IMR-90 (cell line): ENCODE data around the gene DYNLT2B. TPM values are rescaled to one million over a fixed set of nuclear protein-coding genes. Genes with fewer than 3 reads are reported as not detected.

Experiments
- ATAC-seq: fragments of 200-7000 bp; cut with Tn5 transposase; 2 replicates; pipeline ENCODE4 v1.9.1; 2020; ENCODE audit warnings: low read depth, mild to moderate bottlenecking, moderate library complexity
- BruUV-seq: library from RNA; stranded (reverse); fragments of 400-500 nt; replicated peaks from 2 replicates; lab custom pipeline; 2021; lab: Mats Ljungman, UMichigan
- CTCF ChIA-PET: fragments of 300-600 bp; formaldehyde crosslinking; extraction: SDS; loops from one replicate; lab custom pipeline; 2021; ENCODE audit warnings: antibody characterized with exemption; lab: Yijun Ruan, JAX
- POLR2A ChIA-PET: fragments of 300-600 bp; sonication (Branson Sonifier 250); formaldehyde crosslinking; loops from one replicate; lab custom pipeline; 2022; ENCODE audit warnings: antibody characterized with exemption; ENCODE audit not compliant: unreplicated experiment; lab: Charles Lee
- DNase-seq: peaks from one replicate; pipeline ENCODE4 v3.0.0; 2013
- H2AFZ ChIP-seq: replicated peaks from 2 replicates; pipeline ENCODE3; 2013; ENCODE audit warnings: low read length, mild to moderate bottlenecking; ENCODE audit not compliant: poor library complexity
- H2AK5ac ChIP-seq: 2 replicates; pipeline ENCODE4 v1.6.1; 2013; ENCODE audit warnings: low read depth, low read length, inconsistent platforms
- H2AK9ac ChIP-seq: replicated peaks from 2 replicates; pipeline ENCODE3; 2013; ENCODE audit warnings: mild to moderate bottlenecking, low read depth, low read length, moderate library complexity; ENCODE audit not compliant: poor library complexity
- H2BK120ac ChIP-seq: 2 replicates; pipeline ENCODE4 v1.6.1; 2013; ENCODE audit warnings: low read depth, low read length, inconsistent platforms
- H2BK15ac ChIP-seq: 3 replicates; pipeline ENCODE4 v1.6.1; 2013; ENCODE audit warnings: low read depth, low read length, inconsistent platforms
- H2BK20ac ChIP-seq: 2 replicates; pipeline ENCODE4 v1.6.1; 2013; ENCODE audit warnings: low read depth, mild to moderate bottlenecking, inconsistent platforms, low read length, moderate library complexity
- H2BK5ac ChIP-seq: 2 replicates; pipeline ENCODE4 v1.6.1; 2013; ENCODE audit warnings: mild to moderate bottlenecking, low read depth, low read length, inconsistent platforms; ENCODE audit not compliant: poor library complexity, severe bottlenecking
- H3K14ac ChIP-seq: replicated peaks from 2 replicates; pipeline ENCODE4 v1.6.1; 2013; ENCODE audit warnings: low read depth, low read length, inconsistent platforms
- H3K18ac ChIP-seq: 2 replicates; pipeline ENCODE4 v1.6.1; 2013; ENCODE audit warnings: low read depth, low read length, control low read depth
- H3K23ac ChIP-seq: 2 replicates; pipeline ENCODE4 v1.6.1; 2013; ENCODE audit warnings: low read depth, low read length, inconsistent platforms
- H3K27ac ChIP-seq: 2 replicates; pipeline ENCODE4 v1.5.1; 2013; ENCODE audit warnings: mild to moderate bottlenecking, control low read depth, low read length; ENCODE audit not compliant: insufficient read depth
- H3K27me3 ChIP-seq: 2 replicates; pipeline ENCODE4 v1.6.1; 2013; ENCODE audit warnings: low read length; ENCODE audit not compliant: control insufficient read depth, insufficient read depth
- H3K36me3 ChIP-seq: 2 replicates; pipeline ENCODE4 v1.6.1; 2013; ENCODE audit warnings: low read length, mixed read lengths; ENCODE audit not compliant: control insufficient read depth, insufficient read depth
- H3K4ac ChIP-seq: 2 replicates; pipeline ENCODE4 v1.6.1; 2013; ENCODE audit warnings: low read depth, low read length, inconsistent platforms
- H3K4me1 ChIP-seq: 2 replicates; pipeline ENCODE4 v1.6.1; 2013; ENCODE audit warnings: low read length, mixed read lengths; ENCODE audit not compliant: control insufficient read depth, insufficient read depth
- H3K4me2 ChIP-seq: 2 replicates; pipeline ENCODE4 v1.6.1; 2013; ENCODE audit warnings: low read depth, mild to moderate bottlenecking, control low read depth, low read length, moderate library complexity
- H3K4me3 ChIP-seq: 2 replicates; pipeline ENCODE4 v1.5.1; 2013; ENCODE audit warnings: low read depth, mild to moderate bottlenecking, control low read depth, low read length, moderate library complexity; ENCODE audit not compliant: insufficient read depth
- H3K56ac ChIP-seq: 2 replicates; pipeline ENCODE4 v1.6.1; 2013; ENCODE audit warnings: low read length, inconsistent platforms; ENCODE audit not compliant: insufficient read depth; ENCODE audit errors: extremely low read depth
- H3K79me1 ChIP-seq, 2 experiments: 2 replicates each; pipeline ENCODE4 v1.6.1; 2013; ENCODE audit warnings: low read length in 2 of 2, inconsistent platforms in 1 of 2, low read depth in 1 of 2
- H3K9ac ChIP-seq: 2 replicates; pipeline ENCODE4 v1.6.1; 2013; ENCODE audit warnings: low read depth, low read length, control low read depth
- H3K9me1 ChIP-seq: 2 replicates; pipeline ENCODE4 v1.6.1; 2013; ENCODE audit warnings: low read length, inconsistent platforms; ENCODE audit not compliant: insufficient read depth
- H3K9me3 ChIP-seq: 2 replicates; pipeline ENCODE4 v1.6.1; 2013; ENCODE audit warnings: low read length; ENCODE audit not compliant: control insufficient read depth, insufficient read depth
- H4K20me1 ChIP-seq: 2 replicates; pipeline ENCODE4 v1.6.1; 2013; ENCODE audit warnings: low read length, inconsistent platforms; ENCODE audit not compliant: insufficient read depth
- H4K5ac ChIP-seq: 2 replicates; pipeline ENCODE4 v1.6.1; 2013; ENCODE audit warnings: mild to moderate bottlenecking, low read depth, low read length, control low read depth
- H4K8ac ChIP-seq, 2 experiments: 2 replicates each; pipeline ENCODE4 v1.6.1; 2013; ENCODE audit warnings: low read depth in 2 of 2, low read length in 2 of 2, control low read depth in 1 of 2, inconsistent platforms in 1 of 2
- H4K91ac ChIP-seq: 2 replicates; pipeline ENCODE4 v1.6.1; 2013; ENCODE audit warnings: low read depth, low read length, inconsistent platforms; ENCODE audit not compliant: insufficient read depth
- BHLHE40 ChIP-seq: fragments of 150-350 bp; IDR thresholded peaks from 2 replicates; pipeline ENCODE4 v1.6.1; 2016; ENCODE audit warnings: mild to moderate bottlenecking, low read depth, low read length
- CEBPB ChIP-seq: IDR thresholded peaks from 2 replicates; pipeline ENCODE4 v1.6.1; 2012; ENCODE audit warnings: low read depth, low read length, improper control_type of control experiment
- CHD1 ChIP-seq: IDR thresholded peaks from 2 replicates; pipeline ENCODE4 v1.6.1; 2012; ENCODE audit warnings: low read depth, low read length, improper control_type of control experiment
- CTCF ChIP-seq: conservative IDR thresholded peaks from 2 replicates; pipeline ENCODE4 v1.5.1; 2012; ENCODE audit warnings: mild to moderate bottlenecking, low read depth, low read length, improper control_type of control experiment
- ELK1 ChIP-seq: fragments of 150-350 bp; IDR thresholded peaks from 2 replicates; pipeline ENCODE4 v1.6.1; 2016; ENCODE audit warnings: low read depth, mild to moderate bottlenecking, low read length, moderate library complexity, borderline replicate concordance
- FOS ChIP-seq: fragments of 150-350 bp; IDR thresholded peaks from 2 replicates; pipeline ENCODE4 v1.6.1; 2016; ENCODE audit warnings: low read depth, low read length
- MAFK ChIP-seq: IDR thresholded peaks from 2 replicates; pipeline ENCODE4 v1.6.1; 2012; ENCODE audit warnings: low read depth, low read length, improper control_type of control experiment
- MAZ ChIP-seq: IDR thresholded peaks from 2 replicates; pipeline ENCODE4 v1.6.1; 2012; ENCODE audit warnings: low read depth, mild to moderate bottlenecking, low read length, improper control_type of control experiment, moderate library complexity, borderline replicate concordance
- MXI1 ChIP-seq: IDR thresholded peaks from 2 replicates; pipeline ENCODE4 v1.6.1; 2012; ENCODE audit warnings: low read depth, mild to moderate bottlenecking, low read length, moderate library complexity, borderline replicate concordance
- NFE2L2 ChIP-seq: fragments of 150-350 bp; IDR thresholded peaks from 2 replicates; pipeline ENCODE4 v1.6.1; 2016; ENCODE audit warnings: low read depth, mild to moderate bottlenecking, low read length
- POLR2A ChIP-seq: IDR thresholded peaks from 2 replicates; pipeline ENCODE4 v1.6.1; 2012; ENCODE audit warnings: mild to moderate bottlenecking, low read depth, low read length
- RAD21 ChIP-seq: IDR thresholded peaks from 2 replicates; pipeline ENCODE4 v1.6.1; 2012; ENCODE audit warnings: low read length, improper control_type of control experiment
- RCOR1 ChIP-seq: IDR thresholded peaks from 2 replicates; pipeline ENCODE4 v1.6.1; 2012; ENCODE audit warnings: mild to moderate bottlenecking, low read length, improper control_type of control experiment; ENCODE audit not compliant: insufficient replicate concordance
- RFX5 ChIP-seq: IDR thresholded peaks from 2 replicates; pipeline ENCODE4 v1.8.0; 2012; ENCODE audit warnings: low read depth, mild to moderate bottlenecking, low read length, moderate library complexity
- SMC3 ChIP-seq: fragments of 150-350 bp; IDR thresholded peaks from 2 replicates; pipeline ENCODE4 v1.6.1; 2016; ENCODE audit warnings: low read depth, mild to moderate bottlenecking, antibody characterized with exemption, low read length, moderate library complexity
- USF2 ChIP-seq: fragments of 150-350 bp; IDR thresholded peaks from 2 replicates; pipeline ENCODE4 v1.6.1; 2017; ENCODE audit warnings: mild to moderate bottlenecking, antibody characterized with exemption, low read length, low read depth
- WGBS, 2 experiments: methylation state at CpG; one replicate each; pipeline versions ENCODE4 v1.1.5 to v1.1.7; 2013; ENCODE audit warnings: missing lambda C conversion rate in 2 of 2; ENCODE audit not compliant: insufficient read length in 1 of 2; ENCODE audit errors: extremely low coverage in 2 of 2; 5-methylcytosine and 5-hydroxymethylcytosine counted together
- dilution Hi-C: fragments of 300-500 bp; cut with HindIII; formaldehyde crosslinking; loops from one replicate; pipeline ENCODE4 v1.14.3; 2018; ENCODE audit warnings: low sequenced_read_pairs; ENCODE audit not compliant: unreplicated experiment
- in situ Hi-C: fragments of 300-500 bp; cut with MboI; formaldehyde crosslinking; loops from 3 replicates; pipeline ENCODE4 v1.14.3; 2019; ENCODE audit warnings: low sequenced_read_pairs, inconsistent platforms, mixed read lengths
- intact Hi-C: fragments of 100-400 bp; cut with micrococcal nuclease; formaldehyde crosslinking; loops from 2 replicates; pipeline ENCODE4 v1.10.0; 2022
- polyA plus RNA-seq, 3 experiments: library from polyadenylated mRNA; depleted of rRNA; stranded (reverse); fragments of >200 nt; gene quantifications; 2 replicates each; pipeline ENCODE4 v1.2.3, GENCODE V29; 2012; ENCODE audit warnings: low replicate concordance in 1 of 3
- total RNA-seq: library from RNA; depleted of rRNA; stranded (reverse); fragments of >200 nt; gene quantifications from 2 replicates; pipeline ENCODE4 v1.2.3, GENCODE V29; 2012

The DYNLT2B gene
- total and polyA plus RNA-seq, 2 of the 4 experiments (the other 2 are of a cell fraction) = 2.2 to 6.0 TPM

- Histone ChIP-seq H3K4me1 (no peaks in the 10 kb centered on the region), H2BK15ac (no peak overlapping the region), H2AK5ac (no peak overlapping the region), H3K27me3 (no peaks in the 10 kb centered on the region), H3K79me1 (peaks cover 6 to 9% of the 10 kb centered on the region in 2 experiments; a peak in 2 of 4 replicates), H4K91ac (no peak overlapping the region), H3K56ac (no peak overlapping the region), H2BK120ac (no peak overlapping the region), H4K8ac (no peak overlapping the region), H3K14ac (no peak overlapping the region), H2AK9ac (no peak overlapping the region), H3K23ac (no peak overlapping the region), H4K5ac (no peak overlapping the region), H3K4me2 (no peak overlapping the region), H4K20me1 (no peaks in the 10 kb centered on the region), H3K27ac (no peak overlapping the region), H3K36me3 (no peaks in the 10 kb centered on the region), H3K9me1 (no peaks in the 10 kb centered on the region), H3K18ac (no peak overlapping the region), H3K9ac (no peak overlapping the region), H3K4ac (no peak overlapping the region), H3K4me3 (no peak overlapping the region), H2BK20ac (no peak overlapping the region), H2BK5ac (no peak overlapping the region), H2AFZ (no peak overlapping the region), H3K9me3 (no peaks in the 10 kb centered on the region)
- TF ChIP-seq POLR2A = no peak
- no peak for TF ChIP-seq CEBPB
- TF ChIP-seq MXI1 = no peak
- TF ChIP-seq CHD1 = no peak
- no peak for TF ChIP-seq MAZ
- no peak for TF ChIP-seq CTCF
- no peak for TF ChIP-seq MAFK
- TF ChIP-seq SMC3 = no peak
- no peak for TF ChIP-seq RAD21
- TF ChIP-seq RCOR1 = no peak
- TF ChIP-seq RFX5 = no peak
- no peak for TF ChIP-seq ELK1
- TF ChIP-seq BHLHE40 = no peak
- TF ChIP-seq USF2 = no peak
- no peak for TF ChIP-seq NFE2L2
- no peak for TF ChIP-seq FOS
- 79% methylated on average over 3 of the region's 5 CpGs; no CpG with 5 or more reads in 1 of the 2 experiments for WGBS, 2 experiments
- no TSS peak for BruUV-seq
- in situ Hi-C loops = no loop called here
- ATAC-seq (no peak), DNase-seq (no peak)
- dilution Hi-C loops = no loop called here
- ChIA-PET POLR2A (no interaction called here), CTCF (no interaction called here)
- intact Hi-C loops = no loop called here
These were observed 25.6 kb downstream of the DYNLT2B start for GRCh38 chr3:196292286-196292923.
